ENCODE results near the gene ADAM15. TPM values are rescaled to one million over a fixed set of nuclear protein-coding genes. Genes with fewer than 3 reads are reported as not detected.

The ADAM15 gene
- total RNA-seq, 4 donors from 2014 or later = 232 to 289 (median 279) TPM

DNA sequence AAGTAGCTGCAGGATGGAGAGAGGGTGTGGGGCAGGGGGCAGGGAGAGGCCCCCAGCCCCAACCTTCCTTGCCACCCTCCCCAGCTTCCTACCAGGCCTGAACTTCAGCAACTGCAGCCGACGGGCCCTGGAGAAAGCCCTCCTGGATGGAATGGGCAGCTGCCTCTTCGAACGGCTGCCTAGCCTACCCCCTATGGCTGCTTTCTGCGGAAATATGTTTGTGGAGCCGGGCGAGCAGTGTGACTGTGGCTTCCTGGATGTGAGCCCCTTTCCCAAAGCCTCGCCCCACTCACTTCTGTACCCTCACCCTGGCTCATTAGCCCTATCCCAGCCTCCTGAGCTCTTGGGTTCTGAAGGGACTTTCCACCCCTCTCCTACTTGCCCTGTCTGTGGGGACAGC lies 6.0 kb downstream of the ADAM15 start:
- no peak overlapping the region for H3K4me3 ChIP-seq (ENCODE audit: low read depth, poor library complexity, severe bottlenecking)
- intact Hi-C loops (cut with DNase I; ENCODE audit: low total_unique reads) = loop anchor here (10.0 kb wide), 1 partner anchor 102 kb away; the partner anchor contains the start of gene PBXIP1
- TF ChIP-seq, protein P1, sequence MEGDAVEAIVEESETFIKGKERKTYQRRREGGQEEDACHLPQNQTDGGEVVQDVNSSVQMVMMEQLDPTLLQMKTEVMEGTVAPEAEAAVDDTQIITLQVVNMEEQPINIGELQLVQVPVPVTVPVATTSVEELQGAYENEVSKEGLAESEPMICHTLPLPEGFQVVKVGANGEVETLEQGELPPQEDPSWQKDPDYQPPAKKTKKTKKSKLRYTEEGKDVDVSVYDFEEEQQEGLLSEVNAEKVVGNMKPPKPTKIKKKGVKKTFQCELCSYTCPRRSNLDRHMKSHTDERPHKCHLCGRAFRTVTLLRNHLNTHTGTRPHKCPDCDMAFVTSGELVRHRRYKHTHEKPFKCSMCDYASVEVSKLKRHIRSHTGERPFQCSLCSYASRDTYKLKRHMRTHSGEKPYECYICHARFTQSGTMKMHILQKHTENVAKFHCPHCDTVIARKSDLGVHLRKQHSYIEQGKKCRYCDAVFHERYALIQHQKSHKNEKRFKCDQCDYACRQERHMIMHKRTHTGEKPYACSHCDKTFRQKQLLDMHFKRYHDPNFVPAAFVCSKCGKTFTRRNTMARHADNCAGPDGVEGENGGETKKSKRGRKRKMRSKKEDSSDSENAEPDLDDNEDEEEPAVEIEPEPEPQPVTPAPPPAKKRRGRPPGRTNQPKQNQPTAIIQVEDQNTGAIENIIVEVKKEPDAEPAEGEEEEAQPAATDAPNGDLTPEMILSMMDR (IDR thresholded peaks at IDR 0.05) = no peak
- no peak for TF ChIP-seq POLR2A (IDR thresholded peaks at IDR 0.05)
- no peak for DNase-seq (ENCODE audit: low spot score in 2 of 2)
- WGBS, 2 donors = 84 to 95% methylated on average over 8 of the region's 8 CpGs

- WGBS, 2 donors = 82 to 92% methylated on average over 7 to 9 of the region's 13 CpGs
- intact Hi-C loops (cut with DNase I; ENCODE audit: low total_unique reads) = loop anchor here (10.0 kb wide), 1 partner anchor 103 kb away; the partner anchor contains the start of gene PBXIP1
- TF ChIP-seq, protein P1 (IDR thresholded peaks at IDR 0.05) = no peak
- TF ChIP-seq POLR2A (IDR thresholded peaks at IDR 0.05) = no peak
- no peak for DNase-seq (ENCODE audit: low spot score in 2 of 2)
- H3K4me3 ChIP-seq (ENCODE audit: low read depth, poor library complexity, severe bottlenecking) = no peak overlapping the region
Measured at GRCh38 chr1:155057788-155058211, 6.7 kb downstream of the ADAM15 start.

GRCh38 chr1:155060736-155061135 lies 9.6 kb downstream of the ADAM15 start:
- TF ChIP-seq POLR2A (IDR thresholded peaks at IDR 0.05) = no peak
- TF ChIP-seq, protein P1 (IDR thresholded peaks at IDR 0.05) = no peak
- 73 to 84% methylated on average over 8 of the region's 8 CpGs for WGBS, 2 donors
- no peak overlapping the region for H3K4me3 ChIP-seq (ENCODE audit: low read depth, poor library complexity, severe bottlenecking)
- DNase-seq (ENCODE audit: low spot score in 2 of 2) = no peak
- intact Hi-C loops (cut with DNase I; ENCODE audit: low total_unique reads) = no loop called here

GRCh38 chr1:155061381-155062150 lies 10.4 kb downstream of the ADAM15 start:
- WGBS, 2 donors = 38 to 42% methylated on average over 17 to 21 of the region's 21 CpGs
- intact Hi-C loops (cut with DNase I; ENCODE audit: low total_unique reads) = no loop called here
- DNase-seq (ENCODE audit: low spot score in 2 of 2) = peak; percentile 82 to 97
- TF ChIP-seq, protein P1 (IDR thresholded peaks at IDR 0.05) = peak in 1 of 3 donors; percentile 97
- no peak for TF ChIP-seq POLR2A (IDR thresholded peaks at IDR 0.05)
- no peak overlapping the region for H3K4me3 ChIP-seq (ENCODE audit: low read depth, poor library complexity, severe bottlenecking)

DNA sequence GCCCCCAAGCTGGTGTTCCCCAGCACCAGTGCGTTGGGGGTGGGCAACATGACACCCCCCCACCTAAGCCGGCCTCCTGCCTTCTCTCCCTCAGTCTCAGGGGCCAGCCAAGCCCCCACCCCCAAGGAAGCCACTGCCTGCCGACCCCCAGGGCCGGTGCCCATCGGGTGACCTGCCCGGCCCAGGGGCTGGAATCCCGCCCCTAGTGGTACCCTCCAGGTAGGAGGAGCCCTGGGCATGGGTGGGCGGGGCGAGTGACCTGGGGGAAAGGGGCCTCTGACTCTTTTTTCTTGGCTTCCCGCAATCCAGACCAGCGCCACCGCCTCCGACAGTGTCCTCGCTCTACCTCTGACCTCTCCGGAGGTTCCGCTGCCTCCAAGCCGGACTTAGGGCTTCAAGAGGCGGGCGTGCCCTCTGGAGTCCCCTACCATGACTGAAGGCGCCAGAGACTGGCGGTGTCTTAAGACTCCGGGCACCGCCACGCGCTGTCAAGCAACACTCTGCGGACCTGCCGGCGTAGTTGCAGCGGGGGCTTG lies 11.1 kb downstream of the ADAM15 start:
- H3K4me3 ChIP-seq (ENCODE audit: low read depth, poor library complexity, severe bottlenecking) = no peak overlapping the region
- 61 to 63% methylated on average over 14 to 26 of the region's 29 CpGs for WGBS, 2 donors
- TF ChIP-seq, protein P1 (IDR thresholded peaks at IDR 0.05) = no peak
- no peak for TF ChIP-seq POLR2A (IDR thresholded peaks at IDR 0.05)
- no peak for DNase-seq (ENCODE audit: low spot score in 2 of 2)
- intact Hi-C loops (cut with DNase I; ENCODE audit: low total_unique reads) = no loop called here

All from lower leg skin (tissue), 4 donors.